ENCODE data around the gene JPT1. TPM values are rescaled to one million over a fixed set of nuclear protein-coding genes. Genes with fewer than 3 reads are reported as not detected.

Gene JPT1
- total RNA-seq, 4 donors from 2014 or later = 3.6 to 46.8 (median 11.6) TPM

DNA sequence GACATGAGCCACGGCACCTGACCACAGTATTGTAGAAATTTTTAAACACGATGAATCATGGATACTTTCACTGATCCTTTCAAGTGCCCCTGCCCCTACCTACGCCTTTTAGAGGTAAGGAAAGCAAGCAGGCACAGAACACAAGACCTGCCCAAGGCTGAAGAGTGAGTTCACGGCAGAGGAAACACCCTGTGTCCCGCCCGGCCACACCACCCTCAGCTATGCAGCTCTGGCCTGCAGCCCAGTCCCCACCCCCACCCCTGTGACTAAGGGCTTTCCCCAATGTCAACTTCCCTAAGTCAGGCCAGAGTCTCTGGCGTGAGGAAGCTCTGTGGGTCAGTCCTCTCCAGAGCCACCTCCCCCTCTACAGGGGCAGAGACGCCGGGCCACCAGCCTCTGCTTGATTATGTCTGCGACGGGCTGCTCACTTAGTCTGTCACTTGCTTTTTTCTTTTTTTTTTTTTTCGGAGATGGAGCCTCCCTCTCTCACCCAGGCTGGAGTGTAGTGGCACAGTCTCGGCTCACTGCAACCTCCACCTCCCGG is 58.2 kb downstream of the JPT1 start:
- Histone ChIP-seq H3K9me3 (no peaks in the 10 kb centered on the region), H3K4me3 (no peak overlapping the region), H3K4me1 (no peaks in the 10 kb centered on the region), H3K36me3 (no peaks in the 10 kb centered on the region), H3K27ac (no peak overlapping the region), H3K27me3 (no peaks in the 10 kb centered on the region)
- TF ChIP-seq, protein P1, sequence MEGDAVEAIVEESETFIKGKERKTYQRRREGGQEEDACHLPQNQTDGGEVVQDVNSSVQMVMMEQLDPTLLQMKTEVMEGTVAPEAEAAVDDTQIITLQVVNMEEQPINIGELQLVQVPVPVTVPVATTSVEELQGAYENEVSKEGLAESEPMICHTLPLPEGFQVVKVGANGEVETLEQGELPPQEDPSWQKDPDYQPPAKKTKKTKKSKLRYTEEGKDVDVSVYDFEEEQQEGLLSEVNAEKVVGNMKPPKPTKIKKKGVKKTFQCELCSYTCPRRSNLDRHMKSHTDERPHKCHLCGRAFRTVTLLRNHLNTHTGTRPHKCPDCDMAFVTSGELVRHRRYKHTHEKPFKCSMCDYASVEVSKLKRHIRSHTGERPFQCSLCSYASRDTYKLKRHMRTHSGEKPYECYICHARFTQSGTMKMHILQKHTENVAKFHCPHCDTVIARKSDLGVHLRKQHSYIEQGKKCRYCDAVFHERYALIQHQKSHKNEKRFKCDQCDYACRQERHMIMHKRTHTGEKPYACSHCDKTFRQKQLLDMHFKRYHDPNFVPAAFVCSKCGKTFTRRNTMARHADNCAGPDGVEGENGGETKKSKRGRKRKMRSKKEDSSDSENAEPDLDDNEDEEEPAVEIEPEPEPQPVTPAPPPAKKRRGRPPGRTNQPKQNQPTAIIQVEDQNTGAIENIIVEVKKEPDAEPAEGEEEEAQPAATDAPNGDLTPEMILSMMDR (IDR thresholded peaks at IDR 0.05) = no peak
- TF ChIP-seq POLR2A (IDR thresholded peaks at IDR 0.05) = no peak
- intact Hi-C loops (cut with DNase I; ENCODE audit: low total_unique reads) = no loop called here
- no peak for DNase-seq

DNA sequence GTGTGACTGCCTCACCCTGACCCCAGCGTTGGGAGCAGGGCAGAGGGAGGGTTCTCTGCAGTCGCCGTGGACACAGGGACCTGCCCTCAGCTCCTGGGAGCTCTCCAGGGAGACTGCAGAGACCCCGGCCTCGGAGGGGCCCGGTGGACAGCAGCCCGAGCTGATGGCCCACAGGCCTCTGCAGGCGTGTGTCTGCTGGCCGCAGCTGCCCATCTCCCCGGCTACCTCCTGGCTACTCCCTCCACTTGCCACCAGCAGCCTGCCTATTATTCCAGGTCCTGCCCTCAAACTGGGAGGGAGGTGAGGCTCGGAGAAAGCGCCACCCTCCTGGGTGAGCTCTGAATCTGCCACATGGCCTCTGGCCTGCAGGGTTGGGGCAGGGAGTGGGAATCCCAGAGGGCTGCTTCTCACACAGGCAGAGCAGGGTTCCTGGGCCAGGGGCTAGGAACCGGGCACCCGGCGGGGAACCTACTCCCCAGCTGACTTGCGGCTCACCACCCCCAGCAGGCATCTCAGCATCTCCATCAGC is 59.4 kb downstream of the JPT1 start:
- TF ChIP-seq, protein P1 (IDR thresholded peaks at IDR 0.05) = no peak
- Histone ChIP-seq H3K27ac (no peak overlapping the region), H3K4me1 (no peaks in the 10 kb centered on the region), H3K4me3 (no peak overlapping the region), H3K27me3 (no peaks in the 10 kb centered on the region), H3K36me3 (no peaks in the 10 kb centered on the region), H3K9me3 (no peaks in the 10 kb centered on the region)
- intact Hi-C loops (cut with DNase I; ENCODE audit: low total_unique reads) = no loop called here
- DNase-seq = no peak

DNA sequence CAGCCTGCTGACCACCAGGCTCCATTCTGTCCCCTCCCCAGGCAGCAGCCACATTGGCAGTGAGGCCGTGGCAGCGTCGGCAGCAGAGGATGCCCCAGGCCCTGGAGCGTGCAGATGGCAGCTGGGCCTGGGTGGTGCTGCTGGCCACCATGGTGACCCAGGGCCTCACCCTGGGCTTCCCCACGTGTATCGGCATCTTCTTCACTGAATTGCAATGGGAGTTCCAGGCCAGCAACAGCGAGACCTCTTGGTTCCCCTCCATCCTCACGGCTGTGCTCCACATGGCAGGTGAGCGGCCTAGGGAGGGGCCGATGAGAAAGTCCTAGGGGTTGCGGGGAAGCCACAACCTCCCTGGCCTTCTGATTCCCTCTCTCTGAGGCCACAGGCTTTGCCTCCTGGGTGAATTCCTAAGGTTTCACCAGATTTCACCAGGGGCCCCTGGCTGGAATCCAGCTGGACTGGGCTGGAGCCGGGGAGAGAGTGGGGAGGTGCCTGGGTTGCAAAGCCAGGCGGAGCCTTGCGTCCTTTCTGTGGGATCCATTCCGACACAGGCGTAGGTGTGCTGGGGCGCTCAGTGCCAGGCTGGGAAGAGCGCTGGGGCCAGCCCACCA is 60.7 kb downstream of the JPT1 start:
- H3K9me3 ChIP-seq = no peaks in the 10 kb centered on the region
- intact Hi-C loops (cut with DNase I; ENCODE audit: low total_unique reads) = no loop called here
- no peaks in the 10 kb centered on the region for H3K36me3 ChIP-seq
- no peaks in the 10 kb centered on the region for H3K27me3 ChIP-seq
- TF ChIP-seq, protein P1 (IDR thresholded peaks at IDR 0.05) = no peak
- TF ChIP-seq POLR2A (IDR thresholded peaks at IDR 0.05) = no peak
- H3K27ac ChIP-seq = no peak overlapping the region
- DNase-seq = no peak
- H3K4me3 ChIP-seq = no peak overlapping the region
- peaks cover 0 to 2% of the 10 kb centered on the region in 2 donors for H3K4me1 ChIP-seq

DNA sequence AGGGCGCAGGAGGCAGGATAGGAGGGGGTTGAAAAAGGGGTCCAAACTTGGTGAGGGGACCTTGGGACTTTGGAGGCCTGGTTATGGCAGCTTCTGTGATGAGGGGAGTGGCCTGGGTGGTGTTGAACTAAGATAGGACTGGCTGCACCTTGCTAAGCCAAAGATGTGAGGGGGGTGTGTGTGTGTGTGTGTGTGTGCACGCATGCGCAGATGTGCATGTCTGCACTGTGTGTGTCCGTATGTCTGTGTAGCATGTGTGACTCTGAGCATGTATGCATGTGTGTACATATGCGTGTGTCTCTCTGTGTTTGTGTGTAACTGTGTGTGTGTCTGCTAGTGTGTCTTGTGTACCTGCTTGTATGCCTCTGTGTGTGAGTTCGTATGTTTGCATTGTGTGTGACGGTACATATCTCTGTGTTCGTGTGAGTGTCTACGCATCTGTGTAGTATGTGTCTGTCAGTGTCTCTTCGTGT is 62.4 kb downstream of the JPT1 start:
- Histone ChIP-seq H3K27me3 (no peaks in the 10 kb centered on the region), H3K36me3 (no peaks in the 10 kb centered on the region), H3K27ac (peak overlapping the region; percentile 35 to 66), H3K4me1 (peaks cover 0 to 7% of the 10 kb centered on the region in 2 donors), H3K9me3 (no peaks in the 10 kb centered on the region), H3K4me3 (no peak overlapping the region)
- DNase-seq = no peak
- TF ChIP-seq, protein P1 (IDR thresholded peaks at IDR 0.05) = no peak
- no peak for TF ChIP-seq POLR2A (IDR thresholded peaks at IDR 0.05)
- intact Hi-C loops (cut with DNase I; ENCODE audit: low total_unique reads) = no loop called here
